Measurements from ENCODE around the gene HSPA12B.

DNA sequence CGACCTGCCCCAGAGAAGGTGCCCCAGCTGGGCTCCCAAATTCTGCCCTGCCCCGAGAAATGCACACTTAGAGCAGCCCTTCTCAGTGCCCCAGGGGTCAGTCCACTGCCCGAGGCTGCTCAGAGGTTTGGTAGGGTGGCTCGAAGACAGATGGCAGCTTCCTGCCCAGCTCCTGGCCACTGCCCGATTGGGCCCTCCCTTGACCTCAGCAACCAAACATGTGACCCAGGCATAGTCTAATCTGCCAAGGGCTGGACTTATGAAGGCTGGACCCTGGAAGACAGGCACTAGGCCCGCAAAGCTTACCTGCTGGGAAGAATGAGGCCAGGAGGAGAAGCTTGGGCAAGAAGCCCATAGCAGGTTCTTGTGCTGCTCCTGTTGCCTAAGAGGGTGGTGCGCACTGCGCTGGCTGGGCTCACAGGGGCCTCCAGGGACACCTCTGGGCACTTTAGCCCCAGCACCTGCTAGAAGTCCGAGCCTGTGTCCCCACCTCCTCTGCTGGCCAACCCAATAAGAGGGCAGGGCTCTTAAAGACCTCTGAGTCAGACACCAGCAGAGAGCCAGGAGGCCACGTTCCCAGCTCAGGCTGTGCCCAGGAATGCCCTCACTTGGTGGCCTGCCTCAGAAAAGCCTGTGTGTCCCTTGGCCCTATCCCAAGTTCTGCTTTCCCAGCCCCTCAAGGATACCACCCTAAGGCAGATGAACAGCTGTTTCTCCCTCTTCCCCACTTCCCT, 25.5 kb upstream of the HSPA12B start:
- TF ChIP-seq EZH2 (IDR thresholded peaks at IDR 0.05) (no peak), POLR2AphosphoS5 (IDR thresholded peaks at IDR 0.05; ENCODE audit: borderline replicate concordance, low read depth, low read length) (no peak), FOXP2 (optimal IDR thresholded peaks at IDR 0.05; ENCODE audit: control extremely low read depth, extremely low read length, insufficient read depth) (no peak)
